ENCODE results near the gene ZSCAN29. TPM values are rescaled to one million over a fixed set of nuclear protein-coding genes. Genes with fewer than 3 reads are reported as not detected.
A peak's percentile ranks its signal among the peaks of the same experiment; 100 is the strongest.

ZSCAN29 gene
- total and polyA plus RNA-seq, 5 donors = 4.7 to 13.4 (median 12.4) TPM

DNA sequence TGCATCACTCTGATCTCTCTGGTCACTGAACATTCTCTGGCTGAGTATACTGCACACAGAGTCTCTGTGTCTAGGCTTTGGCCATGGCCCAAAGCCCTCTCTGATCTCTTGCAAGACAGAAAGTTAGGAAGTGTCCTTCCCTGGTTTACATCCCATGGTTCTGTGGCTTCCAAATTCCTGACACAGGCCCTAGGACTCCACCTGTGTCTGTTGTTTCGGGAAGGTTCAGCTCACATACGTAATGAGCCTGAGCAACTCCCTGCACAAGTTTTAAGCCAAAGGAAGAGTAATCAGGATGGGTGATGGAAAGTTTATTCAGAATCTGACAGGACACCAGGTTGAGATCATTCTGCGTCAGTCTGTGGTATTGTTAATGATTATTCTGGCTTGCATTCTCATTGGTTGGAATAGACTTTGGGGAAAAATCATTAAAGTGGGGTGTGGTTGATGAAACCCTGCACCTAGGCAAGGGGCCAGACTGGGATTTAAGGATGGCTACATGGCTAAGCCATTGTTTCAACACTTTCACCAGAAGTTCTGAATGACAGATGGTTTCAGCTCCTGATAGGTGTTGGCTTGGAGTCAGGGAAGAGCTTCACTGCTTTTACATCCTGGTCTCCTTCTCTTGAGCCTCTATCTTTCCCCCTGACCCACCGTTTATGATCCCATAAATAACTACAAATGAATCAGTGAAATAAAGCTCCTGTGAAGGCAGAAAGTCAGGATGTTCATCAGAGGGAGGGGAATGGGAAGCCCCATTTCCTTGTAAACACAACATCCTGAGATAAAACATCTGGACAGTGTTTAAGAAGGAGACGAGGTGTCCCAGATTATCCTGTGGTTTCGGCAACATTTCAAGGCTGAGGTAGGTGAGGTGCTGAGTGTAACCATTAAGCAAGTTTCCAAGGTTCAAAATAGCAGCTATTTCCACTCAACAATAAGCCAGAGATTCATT is 54.5 kb downstream of the ZSCAN29 start:
- 40% methylated on average over 6 of the region's 6 CpGs for WGBS
- no peak for DNase-seq
- no peak overlapping the region for H3K4me3 ChIP-seq (ENCODE audit: low read length)
- H3K9me3 ChIP-seq (ENCODE audit: control insufficient read depth, low read length) = no peaks in the 10 kb centered on the region
- no peak overlapping the region for H3K27ac ChIP-seq (ENCODE audit: low read length)
- H3K4me1 ChIP-seq (ENCODE audit: control insufficient read depth, insufficient read depth, low read length) = peaks cover 2% of the 10 kb centered on the region
- H3K27me3 ChIP-seq (ENCODE audit: control insufficient read depth, insufficient read depth) = no peaks in the 10 kb centered on the region
- peak in 1 of 2 donors; percentile 40 for ATAC-seq
- intact Hi-C loops (cut with DNase I) = no loop called here

DNA sequence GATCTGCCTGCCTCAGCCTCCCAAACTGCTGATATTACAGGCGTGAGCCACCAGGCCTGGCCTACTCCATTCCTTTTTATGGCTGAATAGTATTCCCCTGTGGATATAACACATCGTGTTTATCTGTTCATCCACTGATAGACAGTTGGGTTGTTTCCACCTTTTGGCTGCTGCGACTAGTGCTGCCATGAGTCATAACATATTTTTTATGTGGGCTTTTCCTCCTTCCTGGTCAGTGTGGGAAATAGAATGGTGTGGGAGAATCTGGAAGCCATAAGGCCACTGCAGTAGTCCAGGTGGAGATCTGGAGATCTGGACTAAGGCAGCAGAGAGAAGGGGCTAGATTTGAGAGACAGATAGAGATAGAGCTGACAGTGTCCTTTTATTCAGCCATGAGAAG is 56.7 kb downstream of the ZSCAN29 start:
- H3K27ac ChIP-seq (ENCODE audit: low read length) = no peak overlapping the region
- ATAC-seq = no peak
- intact Hi-C loops (cut with DNase I) = no loop called here
- peaks cover 2% of the 10 kb centered on the region for H3K4me1 ChIP-seq (ENCODE audit: control insufficient read depth, insufficient read depth, low read length)
- H3K9me3 ChIP-seq (ENCODE audit: control insufficient read depth, low read length) = no peaks in the 10 kb centered on the region
- DNase-seq = no peak
- 59% methylated on average over 3 of the region's 3 CpGs for WGBS
- H3K4me3 ChIP-seq (ENCODE audit: low read length) = no peak overlapping the region
- H3K27me3 ChIP-seq (ENCODE audit: control insufficient read depth, insufficient read depth) = no peaks in the 10 kb centered on the region

DNA sequence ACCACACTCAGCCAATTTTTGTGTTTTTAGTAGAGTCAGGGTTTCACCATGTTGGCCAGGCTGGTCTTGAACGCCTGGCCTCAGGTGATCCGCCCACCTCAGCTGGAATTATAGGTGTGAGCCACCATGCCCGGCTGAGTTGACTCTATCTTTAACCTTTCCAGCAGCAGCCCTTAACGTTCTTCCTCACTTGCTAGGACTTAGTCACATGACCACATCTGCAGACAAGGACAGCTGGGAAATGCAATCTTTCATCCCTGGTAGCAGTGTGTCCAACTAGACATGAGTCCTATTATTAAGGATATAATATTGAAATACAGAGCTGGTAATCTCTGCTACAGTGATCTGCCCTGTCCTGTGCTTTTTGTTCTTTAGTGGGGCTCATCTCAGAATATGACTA is 58.5 kb downstream of the ZSCAN29 start:
- Histone ChIP-seq H3K4me1 (ENCODE audit: control insufficient read depth, insufficient read depth, low read length) (peaks cover 2% of the 10 kb centered on the region), H3K27ac (ENCODE audit: low read length) (no peak overlapping the region), H3K4me3 (ENCODE audit: low read length) (no peak overlapping the region), H3K9me3 (ENCODE audit: control insufficient read depth, low read length) (no peaks in the 10 kb centered on the region), H3K27me3 (ENCODE audit: control insufficient read depth, insufficient read depth) (no peaks in the 10 kb centered on the region)
- 63% methylated on average over 4 of the region's 4 CpGs for WGBS
- intact Hi-C loops (cut with DNase I) = no loop called here
- DNase-seq (no peak), ATAC-seq (no peak)

Other genes with a start within 250 kb of the ZSCAN29 start
- 10 to 100 TPM in 3 of 4 donors, 1 to 10 TPM in 1; 9.8 to 11.2 (median 10.4) TPM for gene TMEM62, start 237.5 kb downstream of the ZSCAN29 start, total RNA-seq
- 7.8 TPM for gene TMEM62, start 237.5 kb downstream of the ZSCAN29 start, polyA plus RNA-seq
- gene CCNDBP1, start 185.6 kb downstream of the ZSCAN29 start, total RNA-seq = 10 to 100 TPM; 41.4 to 55.6 (median 53.7) TPM
- 45.7 TPM for gene CCNDBP1, start 185.6 kb downstream of the ZSCAN29 start, polyA plus RNA-seq
- not detected for gene EPB42, start 150.0 kb downstream of the ZSCAN29 start, total RNA-seq
- not detected for gene EPB42, start 150.0 kb downstream of the ZSCAN29 start, polyA plus RNA-seq
- gene TGM5, start 104.1 kb downstream of the ZSCAN29 start, total RNA-seq = not detected
- gene TGM5, start 104.1 kb downstream of the ZSCAN29 start, polyA plus RNA-seq = 0.02 TPM
- not detected for gene TGM7, start 68.8 kb downstream of the ZSCAN29 start, total RNA-seq
- gene TGM7, start 68.8 kb downstream of the ZSCAN29 start, polyA plus RNA-seq = not detected
- 10 to 100 TPM in 1 of 4 donors, 1 to 10 TPM in 3; 7.9 to 10.4 (median 9.6) TPM for gene LCMT2, start 40.5 kb downstream of the ZSCAN29 start, total RNA-seq
- gene LCMT2, start 40.5 kb downstream of the ZSCAN29 start, polyA plus RNA-seq = 5.4 TPM
- gene TUBGCP4, start 58 bp upstream of the ZSCAN29 start, total RNA-seq = 10 to 100 TPM; 10.8 to 12.4 (median 11.8) TPM
- 5.2 TPM for gene TUBGCP4, start 58 bp upstream of the ZSCAN29 start, polyA plus RNA-seq
- 10 to 100 TPM; 30.4 to 44.4 (median 36.7) TPM for gene TP53BP1, start 122.1 kb upstream of the ZSCAN29 start, total RNA-seq
- 14.6 TPM for gene TP53BP1, start 122.1 kb upstream of the ZSCAN29 start, polyA plus RNA-seq
- gene MAP1A, start 146.6 kb upstream of the ZSCAN29 start, total RNA-seq = 10 to 100 TPM; 39.5 to 87.6 (median 58.9) TPM
- 29.7 TPM for gene MAP1A, start 146.6 kb upstream of the ZSCAN29 start, polyA plus RNA-seq
- gene PPIP5K1, start 219.2 kb upstream of the ZSCAN29 start, total RNA-seq = 10 to 100 TPM; 17.6 to 26.7 (median 22.3) TPM
- 6.8 TPM for gene PPIP5K1, start 219.2 kb upstream of the ZSCAN29 start, polyA plus RNA-seq
- gene CKMT1B, start 223.0 kb upstream of the ZSCAN29 start, total RNA-seq = 1 to 10 TPM in 1 of 4 donors, under 1 TPM in 3; 0.40 to 1.2 (median 0.57) TPM
- 2.7 TPM for gene CKMT1B, start 223.0 kb upstream of the ZSCAN29 start, polyA plus RNA-seq
- gene STRC, start 247.8 kb upstream of the ZSCAN29 start, total RNA-seq = under 1 TPM in 2 of 4 donors, not detected in 2; 0.11 to 0.34 TPM
- gene STRC, start 247.8 kb upstream of the ZSCAN29 start, polyA plus RNA-seq = 0.09 TPM